ENCODE measurements around the gene ADORA3. TPM values are rescaled to one million over a fixed set of nuclear protein-coding genes. Genes with fewer than 3 reads are reported as not detected.

ADORA3 gene
- total RNA-seq, 1 experiment from 2014 or later = not detected

GRCh38 chr1:111461765-111462164 is 41.7 kb downstream of the ADORA3 start:
- H3K4me1 Mint-ChIP-seq (ENCODE audit: low read depth, unreplicated experiment) = peaks cover 12% of the 10 kb centered on the region
- intact Hi-C loops (cut with micrococcal nuclease; ENCODE audit: unreplicated experiment) = no loop called here
- no peak overlapping the region for H3K4me3 Mint-ChIP-seq (ENCODE audit: low read depth, unreplicated experiment)
- BruUV-seq (replicated peaks) = no TSS peak
- CTCF ChIA-PET = interaction anchor here (0.7 kb wide), 1 partner anchor 308 kb away, joined by 4 read pairs; no protein-coding TSS in a partner anchor
- H3K27me3 Mint-ChIP-seq (ENCODE audit: unreplicated experiment) = no peaks in the 10 kb centered on the region
- peaks cover 17% of the 10 kb centered on the region for H3K36me3 Mint-ChIP-seq (ENCODE audit: insufficient read depth, unreplicated experiment)
- TF ChIP-seq, protein P1, sequence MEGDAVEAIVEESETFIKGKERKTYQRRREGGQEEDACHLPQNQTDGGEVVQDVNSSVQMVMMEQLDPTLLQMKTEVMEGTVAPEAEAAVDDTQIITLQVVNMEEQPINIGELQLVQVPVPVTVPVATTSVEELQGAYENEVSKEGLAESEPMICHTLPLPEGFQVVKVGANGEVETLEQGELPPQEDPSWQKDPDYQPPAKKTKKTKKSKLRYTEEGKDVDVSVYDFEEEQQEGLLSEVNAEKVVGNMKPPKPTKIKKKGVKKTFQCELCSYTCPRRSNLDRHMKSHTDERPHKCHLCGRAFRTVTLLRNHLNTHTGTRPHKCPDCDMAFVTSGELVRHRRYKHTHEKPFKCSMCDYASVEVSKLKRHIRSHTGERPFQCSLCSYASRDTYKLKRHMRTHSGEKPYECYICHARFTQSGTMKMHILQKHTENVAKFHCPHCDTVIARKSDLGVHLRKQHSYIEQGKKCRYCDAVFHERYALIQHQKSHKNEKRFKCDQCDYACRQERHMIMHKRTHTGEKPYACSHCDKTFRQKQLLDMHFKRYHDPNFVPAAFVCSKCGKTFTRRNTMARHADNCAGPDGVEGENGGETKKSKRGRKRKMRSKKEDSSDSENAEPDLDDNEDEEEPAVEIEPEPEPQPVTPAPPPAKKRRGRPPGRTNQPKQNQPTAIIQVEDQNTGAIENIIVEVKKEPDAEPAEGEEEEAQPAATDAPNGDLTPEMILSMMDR (IDR thresholded peaks at IDR 0.05; ENCODE audit: unreplicated experiment) = no peak
- DNase-seq = no peak
- H3K9me3 Mint-ChIP-seq (ENCODE audit: low read depth, unreplicated experiment) = no peaks in the 10 kb centered on the region
- H3K27ac Mint-ChIP-seq (ENCODE audit: unreplicated experiment) = no peak overlapping the region

GRCh38 chr1:111455642-111456031 is 47.8 kb downstream of the ADORA3 start:
- Mint-ChIP-seq H3K36me3 (ENCODE audit: insufficient read depth, unreplicated experiment) (peaks cover 20% of the 10 kb centered on the region), H3K4me1 (ENCODE audit: low read depth, unreplicated experiment) (peaks cover 11% of the 10 kb centered on the region), H3K9me3 (ENCODE audit: low read depth, unreplicated experiment) (no peaks in the 10 kb centered on the region), H3K4me3 (ENCODE audit: low read depth, unreplicated experiment) (no peak overlapping the region), H3K27ac (ENCODE audit: unreplicated experiment) (no peak overlapping the region), H3K27me3 (ENCODE audit: unreplicated experiment) (no peaks in the 10 kb centered on the region)
- DNase-seq = no peak
- CTCF ChIA-PET = no interaction called here
- BruUV-seq (replicated peaks) = no TSS peak
- TF ChIP-seq, protein P1 (IDR thresholded peaks at IDR 0.05; ENCODE audit: unreplicated experiment) = no peak
- intact Hi-C loops (cut with micrococcal nuclease; ENCODE audit: unreplicated experiment) = no loop called here

DNA sequence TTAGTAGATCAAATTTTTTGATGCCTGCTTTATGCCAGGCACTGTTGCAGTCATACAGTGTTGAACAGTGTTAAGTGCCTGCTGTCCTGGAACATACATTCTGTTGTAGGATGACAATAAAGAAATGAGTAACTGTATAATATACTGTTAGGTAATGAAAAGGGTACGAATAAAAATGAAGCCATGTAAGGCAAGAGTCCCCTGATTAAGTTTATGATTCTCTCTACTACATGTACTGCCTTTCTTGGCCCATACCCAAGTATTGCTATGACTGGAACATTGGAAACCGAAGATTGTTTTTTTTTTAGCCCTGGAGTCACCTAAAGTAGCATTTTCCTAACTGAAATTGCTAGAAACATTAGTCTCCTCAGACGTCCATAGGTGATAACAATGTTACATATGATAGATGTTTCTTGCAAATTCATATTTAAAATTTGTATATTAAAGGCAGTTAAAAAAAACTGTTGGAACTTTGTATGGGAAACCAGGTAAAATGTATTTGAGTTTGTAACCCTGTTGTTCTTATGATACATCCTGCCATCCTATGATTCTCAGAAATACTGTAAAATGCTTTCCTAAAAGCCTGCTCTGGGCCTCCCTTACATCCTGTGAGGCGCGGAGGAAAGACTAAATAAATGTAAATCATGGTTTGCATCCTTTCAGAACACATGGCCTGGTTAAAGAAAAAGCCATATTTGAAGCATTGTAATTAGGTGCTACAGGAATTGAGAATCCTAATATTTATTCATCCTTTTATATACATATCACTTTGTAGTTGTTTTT is 48.4 kb downstream of the ADORA3 start:
- H3K27me3 Mint-ChIP-seq (ENCODE audit: unreplicated experiment) = no peaks in the 10 kb centered on the region
- CTCF ChIA-PET = no interaction called here

GRCh38 chr1:111453706-111454105 is 49.7 kb downstream of the ADORA3 start:
- BruUV-seq (replicated peaks) = no TSS peak

More for the DNA sequence above, 48.4 kb downstream of the ADORA3 start:
- Mint-ChIP-seq H3K4me1 (ENCODE audit: low read depth, unreplicated experiment) (peaks cover 12% of the 10 kb centered on the region), H3K9me3 (ENCODE audit: low read depth, unreplicated experiment) (no peaks in the 10 kb centered on the region), H3K36me3 (ENCODE audit: insufficient read depth, unreplicated experiment) (peaks cover 18% of the 10 kb centered on the region), H3K4me3 (ENCODE audit: low read depth, unreplicated experiment) (no peak overlapping the region), H3K27ac (ENCODE audit: unreplicated experiment) (no peak overlapping the region)
- DNase-seq = no peak
- TF ChIP-seq, protein P1 (IDR thresholded peaks at IDR 0.05; ENCODE audit: unreplicated experiment) = no peak
- intact Hi-C loops (cut with micrococcal nuclease; ENCODE audit: unreplicated experiment) = no loop called here
- no TSS peak for BruUV-seq (replicated peaks)

More at GRCh38 chr1:111453706-111454105, 49.7 kb downstream of the ADORA3 start:
- DNase-seq = no peak
- no peak overlapping the region for H3K27ac Mint-ChIP-seq (ENCODE audit: unreplicated experiment)
- H3K4me1 Mint-ChIP-seq (ENCODE audit: low read depth, unreplicated experiment) = peaks cover 12% of the 10 kb centered on the region
- no peak overlapping the region for H3K4me3 Mint-ChIP-seq (ENCODE audit: low read depth, unreplicated experiment)
- CTCF ChIA-PET = interaction anchor here (0.7 to 0.9 kb wide), 3 partner anchors 12 to 431 kb away, joined by 3 read pairs; no protein-coding TSS in a partner anchor
- H3K27me3 Mint-ChIP-seq (ENCODE audit: unreplicated experiment) = no peaks in the 10 kb centered on the region
- no peaks in the 10 kb centered on the region for H3K9me3 Mint-ChIP-seq (ENCODE audit: low read depth, unreplicated experiment)
- intact Hi-C loops (cut with micrococcal nuclease; ENCODE audit: unreplicated experiment) = no loop called here
- TF ChIP-seq, protein P1 (IDR thresholded peaks at IDR 0.05; ENCODE audit: unreplicated experiment) = no peak
- H3K36me3 Mint-ChIP-seq (ENCODE audit: insufficient read depth, unreplicated experiment) = peaks cover 32% of the 10 kb centered on the region
